Measurements from ENCODE around the gene NCKAP1.

DNA sequence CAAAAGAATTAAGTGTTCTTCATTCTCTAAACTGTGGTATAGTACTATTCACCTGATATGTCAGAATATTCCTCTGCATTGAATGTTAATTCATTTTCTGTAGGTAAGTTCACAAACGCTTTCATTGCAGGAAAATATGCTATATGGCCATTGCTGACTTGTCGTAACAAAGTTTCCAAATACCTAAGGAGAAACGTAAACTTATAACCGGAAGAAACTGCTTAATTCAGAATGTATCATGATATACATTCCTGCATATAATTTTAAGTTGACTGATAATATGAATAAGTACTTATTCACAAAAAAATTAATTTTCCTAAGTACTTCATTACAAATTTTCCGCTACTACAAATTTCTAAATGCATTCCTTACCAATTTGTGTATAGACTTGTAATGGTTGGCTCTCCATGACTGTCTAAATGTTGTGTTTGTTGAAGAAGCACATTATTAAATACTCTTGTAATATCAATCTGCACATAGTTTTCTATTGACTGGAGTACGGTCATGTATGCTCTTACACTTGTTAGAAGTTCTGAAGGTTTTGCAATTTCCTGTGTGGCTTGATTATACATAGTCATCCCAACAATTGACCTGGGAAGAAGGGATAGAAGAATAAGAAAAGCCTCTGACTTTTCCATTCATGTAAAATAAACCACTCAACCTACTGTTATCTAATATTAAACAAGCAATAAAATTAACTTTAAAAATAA lies 85.4 kb downstream of the NCKAP1 start:
- no peak for TF ChIP-seq RARB (CRISPR knock-in tag; IDR thresholded peaks at IDR 0.05)
- TF ChIP-seq ZC3H10 (CRISPR knock-in tag; IDR thresholded peaks at IDR 0.05) = no peak
- TF ChIP-seq PATZ1 (CRISPR knock-in tag; IDR thresholded peaks at IDR 0.05; ENCODE audit: borderline replicate concordance) = no peak
- TF ChIP-seq, protein P1, sequence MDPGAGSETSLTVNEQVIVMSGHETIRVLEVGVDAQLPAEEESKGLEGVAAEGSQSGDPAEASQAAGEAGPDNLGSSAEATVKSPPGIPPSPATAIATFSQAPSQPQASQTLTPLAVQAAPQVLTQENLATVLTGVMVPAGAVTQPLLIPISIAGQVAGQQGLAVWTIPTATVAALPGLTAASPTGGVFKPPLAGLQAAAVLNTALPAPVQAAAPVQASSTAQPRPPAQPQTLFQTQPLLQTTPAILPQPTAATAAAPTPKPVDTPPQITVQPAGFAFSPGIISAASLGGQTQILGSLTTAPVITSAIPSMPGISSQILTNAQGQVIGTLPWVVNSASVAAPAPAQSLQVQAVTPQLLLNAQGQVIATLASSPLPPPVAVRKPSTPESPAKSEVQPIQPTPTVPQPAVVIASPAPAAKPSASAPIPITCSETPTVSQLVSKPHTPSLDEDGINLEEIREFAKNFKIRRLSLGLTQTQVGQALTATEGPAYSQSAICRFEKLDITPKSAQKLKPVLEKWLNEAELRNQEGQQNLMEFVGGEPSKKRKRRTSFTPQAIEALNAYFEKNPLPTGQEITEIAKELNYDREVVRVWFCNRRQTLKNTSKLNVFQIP (CRISPR knock-in tag; IDR thresholded peaks at IDR 0.05; ENCODE audit: borderline replicate concordance, low read depth) = no peak
